NK-92 treated with Interleukin-12 subunit alpha and Interleukin-12 subunit beta, amount 100 ng/mL, for 24 hours (cell line): ENCODE measurements around the gene ZBTB1.

Experiments
- DNase-seq: peaks from one replicate; lab custom pipeline; 2025; lab: John Stamatoyannopoulos, UW

ZBTB1 gene

GRCh38 chr14:64504310-64504896 is at the start of gene ZBTB1:
ZBTB1 (plus strand) TSS chr14:64504770; CDS start chr14:64521505, 16,735 bp downstream.
- peak; percentile 91 for DNase-seq

- no peak for DNase-seq
Measured at GRCh38 chr14:64459405-64460136, 45.0 kb upstream of the ZBTB1 start.

GRCh38 chr14:64461221-64461620 is 43.3 kb upstream of the ZBTB1 start:
- DNase-seq, result no peak

GRCh38 chr14:64463195-64463594 is 41.4 kb upstream of the ZBTB1 start:
- no peak for DNase-seq

- DNase-seq, result no peak
Measured at GRCh38 chr14:64463873-64464272, 40.7 kb upstream of the ZBTB1 start.

- no peak for DNase-seq
Measured at GRCh38 chr14:64464651-64465050, 39.9 kb upstream of the ZBTB1 start.

GRCh38 chr14:64465191-64465822 is 39.3 kb upstream of the ZBTB1 start, which contains the start of gene AKAP5:
AKAP5 (plus strand) TSS chr14:64465499; CDS start chr14:64468395, 2,896 bp downstream.
- peak; percentile 22 for DNase-seq

GRCh38 chr14:64465831-64466554 is 38.6 kb upstream of the ZBTB1 start:
- DNase-seq, result no peak

- DNase-seq, result no peak
Measured at GRCh38 chr14:64467101-64467500, 37.5 kb upstream of the ZBTB1 start.

GRCh38 chr14:64467566-64467965 is 37.0 kb upstream of the ZBTB1 start:
- DNase-seq, result no peak

- DNase-seq, result no peak
Measured at GRCh38 chr14:64468451-64468850, 36.1 kb upstream of the ZBTB1 start.

GRCh38 chr14:64474041-64474440 is 30.5 kb upstream of the ZBTB1 start:
- DNase-seq, result no peak

GRCh38 chr14:64474698-64475097 is 29.9 kb upstream of the ZBTB1 start:
- DNase-seq, result no peak

- DNase-seq, result no peak
Measured at GRCh38 chr14:64475585-64476273, 28.8 kb upstream of the ZBTB1 start.

GRCh38 chr14:64476438-64476837 is 28.1 kb upstream of the ZBTB1 start:
- no peak for DNase-seq

GRCh38 chr14:64478634-64479250 is 25.8 kb upstream of the ZBTB1 start:
- no peak for DNase-seq

- no peak for DNase-seq
Measured at GRCh38 chr14:64488590-64489099, 15.9 kb upstream of the ZBTB1 start.

GRCh38 chr14:64491637-64492036 is 12.9 kb upstream of the ZBTB1 start:
- DNase-seq, result no peak

GRCh38 chr14:64493455-64493854 is 11.1 kb upstream of the ZBTB1 start:
- no peak for DNase-seq

GRCh38 chr14:64495252-64495651 is 9.3 kb upstream of the ZBTB1 start:
- DNase-seq, result no peak

GRCh38 chr14:64496764-64497163 is 7.8 kb upstream of the ZBTB1 start:
- DNase-seq, result no peak
